HCT116 (cell line): Measurements from ENCODE around the gene MACC1. TPM values are rescaled to one million over a fixed set of nuclear protein-coding genes. Genes with fewer than 3 reads are reported as not detected.

Source experiments
- ATAC-seq: fragments of 200-7000 bp; cut with Tn5 transposase; 2 replicates; pipeline ENCODE4 v1.9.1; 2020; ENCODE audit warnings: mild to moderate bottlenecking, moderate library complexity
- BruUV-seq: library from RNA; stranded (reverse); fragments of 400-500 nt; replicated peaks from 2 replicates; lab custom pipeline; 2021; lab: Mats Ljungman, UMichigan
- CTCF ChIA-PET: fragments of 300-600 bp; sonication (Branson Sonifier 250); formaldehyde crosslinking; loops from one replicate; lab custom pipeline; 2021; ENCODE audit warnings: antibody characterized with exemption; lab: Charles Lee
- POLR2A ChIA-PET: fragments of 300-600, 350-600 bp; sonication (Branson Sonifier 250); formaldehyde crosslinking; loops from one replicate; lab custom pipeline; 2021; ENCODE audit warnings: antibody characterized with exemption; lab: Charles Lee
- RAD21 ChIA-PET, 2 experiments: fragments of 300-600 bp; sonication (Branson Sonifier 250); formaldehyde crosslinking; loops; one replicate each; lab custom pipeline; 2023; ENCODE audit warnings: low total read pairs in 2 of 2; ENCODE audit not compliant: uncharacterized antibody in 2 of 2, unreplicated experiment in 2 of 2, low non-redundant PET in 1 of 2; lab: Charles Lee
- DNase-seq: peaks from one replicate; pipeline ENCODE4 v3.0.0-alpha.2; 2010; ENCODE audit warnings: low read depth, low spot score
- H2AFZ ChIP-seq: fragments of 200-600 bp; shearing (Covaris generic), sonication (generic); 2 replicates; pipeline ENCODE4 v1.6.1; 2017; ENCODE audit warnings: low read depth, mixed run types, mixed read lengths, antibody characterized with exemption, low read length; ENCODE audit not compliant: poor library complexity, severe bottlenecking
- H3K27ac ChIP-seq: 2 replicates; pipeline ENCODE4 v1.5.1; 2012; ENCODE audit warnings: low read depth, low read length
- H3K27me3 ChIP-seq: fragments of 200-600 bp; sonication (generic); 2 replicates; pipeline ENCODE4 v1.6.1; 2016; ENCODE audit warnings: mixed run types, low read length, mixed read lengths; ENCODE audit not compliant: insufficient read depth
- H3K36me3 ChIP-seq, 2 experiments: fragments of 200-500 bp in 1 of 2; fragments of 200-600 bp in 1 of 2; sonication (Bioruptor generic) in 1 of 2; sonication (generic) in 1 of 2; 2 replicates each; pipeline versions ENCODE4 v1.5.1 to v1.6.1; 2014 to 2016; ENCODE audit warnings: low read length in 2 of 2, inconsistent platforms in 1 of 2, mixed read lengths in 1 of 2, mixed run types in 1 of 2; ENCODE audit not compliant: insufficient read depth in 2 of 2, control insufficient read depth in 1 of 2
- H3K4me1 ChIP-seq, 2 experiments: fragments of 200-600 bp in 1 of 2; sonication (generic) in 1 of 2; 2 replicates each; pipeline versions ENCODE4 v1.5.1 to v1.6.1; 2012 to 2017; ENCODE audit warnings: low read length in 2 of 2, inconsistent platforms in 1 of 2, mild to moderate bottlenecking in 1 of 2, mixed read lengths in 1 of 2, mixed run types in 1 of 2, moderate library complexity in 1 of 2; ENCODE audit not compliant: insufficient read depth in 2 of 2, control insufficient read depth in 1 of 2
- H3K4me2 ChIP-seq: fragments of 200-600 bp; sonication (generic); 2 replicates; pipeline ENCODE4 v1.6.1; 2017; ENCODE audit warnings: mixed run types, low read length, mixed read lengths
- H3K4me3 ChIP-seq, 2 experiments: fragments of 200-600 bp in 1 of 2; sonication (generic) in 1 of 2; replicated peaks in 1 of 2; 2 replicates each; pipeline ENCODE4 v1.5.1; 2011 to 2016; ENCODE audit warnings: low read length in 2 of 2, control low read depth in 1 of 2, low read depth in 1 of 2, mild to moderate bottlenecking in 1 of 2, mixed read lengths in 1 of 2, mixed run types in 1 of 2
- H3K79me2 ChIP-seq: fragments of 200-600 bp; sonication (generic); 2 replicates; pipeline ENCODE4 v1.6.1; 2017; ENCODE audit warnings: mild to moderate bottlenecking, mixed run types, low read length, moderate library complexity, mixed read lengths; ENCODE audit not compliant: insufficient read depth
- H3K9ac ChIP-seq: fragments of 200-600 bp; sonication (generic); 2 replicates; pipeline ENCODE4 v1.6.1; 2016; ENCODE audit warnings: low read length, mixed read lengths
- H3K9me2 ChIP-seq: fragments of 200-600 bp; sonication (generic), shearing (Covaris generic); 2 replicates; pipeline ENCODE4 v1.6.1; 2017; ENCODE audit warnings: mixed run types, mild to moderate bottlenecking, moderate library complexity; ENCODE audit not compliant: insufficient read depth
- H3K9me3 ChIP-seq, 2 experiments: fragments of 200-500 bp in 1 of 2; fragments of 200-600 bp in 1 of 2; sonication (Bioruptor generic) in 1 of 2; sonication (generic) in 1 of 2; 2 replicates each; pipeline ENCODE4 v1.6.1; 2014 to 2017; ENCODE audit warnings: low read length in 2 of 2, mixed read lengths in 2 of 2, inconsistent platforms in 1 of 2, low read depth in 1 of 2, mild to moderate bottlenecking in 1 of 2, mixed run types in 1 of 2, moderate library complexity in 1 of 2; ENCODE audit not compliant: control insufficient read depth in 1 of 2, insufficient read depth in 1 of 2
- H4K20me1 ChIP-seq: fragments of 200-600 bp; sonication (generic), shearing (Covaris generic); 2 replicates; pipeline ENCODE4 v1.6.1; 2017; ENCODE audit warnings: mixed run types, mild to moderate bottlenecking, moderate library complexity; ENCODE audit not compliant: insufficient read depth
- ATF3 ChIP-seq: IDR thresholded peaks from 2 replicates; pipeline ENCODE4 v1.6.1; 2012
- EZH2 ChIP-seq: fragments of 200-600 bp; sonication (generic); IDR thresholded peaks from 2 replicates; pipeline ENCODE4 v1.6.1; 2017; ENCODE audit warnings: antibody characterized with exemption, mixed run types
- REST ChIP-seq: IDR thresholded peaks from 2 replicates; pipeline ENCODE4 v1.6.1; 2012; ENCODE audit warnings: low read depth
- SP1 ChIP-seq: IDR thresholded peaks from 2 replicates; pipeline ENCODE4 v1.6.1; 2012; ENCODE audit warnings: low read depth
- ZNF274 ChIP-seq: fragments of 200-500 bp; sonication (Bioruptor generic); IDR thresholded peaks from 2 replicates; pipeline ENCODE4 v1.6.1; 2014; ENCODE audit warnings: mild to moderate bottlenecking, low read depth, low read length, inconsistent platforms
- intact Hi-C: fragments of 100-400 bp; cut with micrococcal nuclease; formaldehyde crosslinking; loops from 2 replicates; pipeline ENCODE4 v1.10.0; 2022
- total RNA-seq: library from RNA; stranded (reverse); gene quantifications from one replicate; pipeline ENCODE4 v1.2.1, GENCODE V29; 2021; ENCODE audit not compliant: unreplicated experiment

MACC1 gene
- total RNA-seq, 1 experiment from 2014 or later = 9.8 TPM

GRCh38 chr7:20238754-20239324, 21.7 kb upstream of the MACC1 start:
- H3K4me1 ChIP-seq = peaks cover 0 to 3% of the 10 kb centered on the region in 2 experiments; a peak in 1 of 4 replicates
- H3K36me3 ChIP-seq = no peaks in the 10 kb centered on the region
- intact Hi-C loops = no loop called here
- TF ChIP-seq SP1 (no peak), ATF3 (no peak)
- RAD21 ChIA-PET = no interaction called here
- H3K9me3 ChIP-seq = no peaks in the 10 kb centered on the region
- POLR2A ChIA-PET = no interaction called here
- no peaks in the 10 kb centered on the region for H3K79me2 ChIP-seq
- CTCF ChIA-PET = no interaction called here
- ATAC-seq (no peak), DNase-seq (no peak)
- BruUV-seq = no TSS peak
- H4K20me1 ChIP-seq = no peaks in the 10 kb centered on the region
- H3K27ac ChIP-seq = no peak overlapping the region
- H3K4me2 ChIP-seq = no peak overlapping the region
- H2AFZ ChIP-seq = no peak overlapping the region
- no peak overlapping the region for H3K9ac ChIP-seq
- H3K9me2 ChIP-seq = no peaks in the 10 kb centered on the region
- no peak overlapping the region for H3K4me3 ChIP-seq
- no peaks in the 10 kb centered on the region for H3K27me3 ChIP-seq

- no peaks in the 10 kb centered on the region for H3K27me3 ChIP-seq
- CTCF ChIA-PET = no interaction called here
- no TSS peak for BruUV-seq
- H2AFZ ChIP-seq = no peak overlapping the region
- TF ChIP-seq REST (no peak), ZNF274 (no peak), EZH2 (no peak)
- no peak overlapping the region for H3K27ac ChIP-seq
- no peaks in the 10 kb centered on the region for H3K9me3 ChIP-seq
- POLR2A ChIA-PET = no interaction called here
- no peak overlapping the region for H3K4me3 ChIP-seq
- RAD21 ChIA-PET = no interaction called here
- H3K9me2 ChIP-seq = no peaks in the 10 kb centered on the region
- no peaks in the 10 kb centered on the region for H3K36me3 ChIP-seq
- peaks cover 0 to 3% of the 10 kb centered on the region in 2 experiments; a peak in 1 of 4 replicates for H3K4me1 ChIP-seq
- no peak overlapping the region for H3K4me2 ChIP-seq
- DNase-seq = no peak
- no peaks in the 10 kb centered on the region for H4K20me1 ChIP-seq
- no peak for ATAC-seq
- intact Hi-C loops = no loop called here
- H3K79me2 ChIP-seq = no peaks in the 10 kb centered on the region
- no peak overlapping the region for H3K9ac ChIP-seq
Measured at GRCh38 chr7:20238194-20238753, 21.1 kb upstream of the MACC1 start.
